NCI-H82 (cell line): Measurements from ENCODE around the gene CHST14.
A peak's percentile ranks its signal among the peaks of the same experiment; 100 is the strongest.
"Not testable (repeated sequence)": the region's sequence is repeated elsewhere in the genome, so short reads cannot be mapped to it uniquely, and the experiment has no call there.

ENCODE experiments used
- DNase-seq: peaks from one replicate; lab custom pipeline; 2025; lab: John Stamatoyannopoulos, UW

CHST14 gene

DNA sequence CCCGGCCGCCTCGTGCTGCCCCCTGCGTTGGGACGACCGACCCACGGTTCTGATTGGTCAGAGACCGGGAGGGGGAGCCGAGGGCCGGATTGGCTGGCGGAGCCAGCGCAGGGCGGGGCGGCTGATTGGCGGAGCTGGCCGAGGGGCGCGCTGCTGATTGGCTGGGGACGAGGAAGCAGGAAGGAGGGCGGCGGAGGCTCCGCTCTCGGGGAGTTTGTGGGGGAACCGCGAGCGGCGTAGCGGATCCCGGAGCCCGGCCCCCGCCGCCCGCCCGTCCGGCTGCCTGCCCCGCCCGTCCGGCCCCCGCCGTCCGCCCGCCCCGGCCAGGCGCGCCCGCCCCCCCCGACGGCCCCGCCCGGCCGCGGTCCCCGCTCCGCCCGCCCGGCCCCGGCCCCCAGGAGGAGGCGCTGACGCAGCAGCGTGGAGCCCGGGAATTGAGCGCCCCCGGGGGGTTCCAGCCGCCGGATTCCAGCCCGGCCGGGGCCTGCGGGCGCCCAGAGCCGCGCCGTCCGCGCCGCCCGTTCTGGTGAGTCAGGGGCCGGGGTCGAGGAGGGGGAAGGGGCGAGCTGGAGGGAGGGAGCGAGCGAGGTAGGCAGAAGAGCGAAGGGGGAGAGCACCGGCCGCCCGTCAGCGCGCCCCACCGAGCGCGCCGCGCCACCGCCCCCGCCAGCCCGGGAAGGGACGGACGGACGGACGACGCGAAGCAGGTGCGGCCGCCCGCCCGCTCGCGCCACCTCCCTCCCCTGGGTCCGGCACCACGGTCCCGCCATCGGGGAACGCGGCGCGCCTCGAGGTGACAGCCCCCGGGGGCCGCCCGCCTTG lies 29.8 kb upstream of the CHST14 start, which contains the start of gene BAHD1:
Gene BAHD1, plus strand, starts transcription at position 211 of the 822 bp plus-strand sequence. CDS start 17,512 bp downstream, outside the sequence.
- DNase-seq = peak; percentile 98

GRCh38 chr15:40441565-40442531 lies 28.9 kb upstream of the CHST14 start:
- peak; percentile 46 for DNase-seq

DNA sequence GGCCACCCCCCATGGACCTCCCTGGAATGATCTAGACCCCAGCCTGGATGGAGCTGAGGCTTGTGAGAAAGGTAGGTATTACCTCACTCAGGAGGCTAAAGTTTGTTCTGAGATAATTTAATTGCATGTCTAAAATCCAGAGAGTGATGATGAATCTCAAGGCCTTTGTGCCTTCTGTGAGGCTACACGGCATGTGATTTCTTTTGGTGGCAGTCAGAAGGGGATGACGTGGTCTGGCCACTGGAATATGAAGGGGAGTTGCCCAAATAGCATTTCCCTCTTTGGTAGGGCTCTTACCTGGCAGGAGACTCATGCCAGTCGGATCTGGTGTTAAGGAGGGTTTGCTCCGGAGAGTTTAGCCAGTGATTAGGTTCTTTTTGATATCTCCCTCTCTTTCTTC lies 27.5 kb upstream of the CHST14 start:
- DNase-seq = no peak

DNA sequence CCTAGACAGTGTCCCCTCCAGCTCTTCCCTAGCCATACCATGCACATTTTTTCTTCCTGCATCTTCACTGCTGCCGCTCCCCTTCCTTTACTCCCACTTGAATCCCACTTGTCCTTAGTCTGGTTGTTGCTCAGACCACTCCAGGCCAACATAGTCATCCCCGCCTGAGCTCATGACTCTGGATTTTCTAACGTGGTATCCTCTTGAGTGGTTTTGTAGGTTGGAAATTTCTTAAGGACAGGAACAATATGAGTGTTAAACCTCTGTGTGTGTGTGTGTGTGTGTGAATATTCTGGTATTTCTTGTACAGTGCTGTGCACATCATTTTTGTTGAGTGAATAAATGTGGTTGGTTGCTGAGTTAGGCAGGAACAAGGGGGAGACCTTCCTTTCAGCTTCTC lies 26.9 kb upstream of the CHST14 start:
- no peak for DNase-seq

DNA sequence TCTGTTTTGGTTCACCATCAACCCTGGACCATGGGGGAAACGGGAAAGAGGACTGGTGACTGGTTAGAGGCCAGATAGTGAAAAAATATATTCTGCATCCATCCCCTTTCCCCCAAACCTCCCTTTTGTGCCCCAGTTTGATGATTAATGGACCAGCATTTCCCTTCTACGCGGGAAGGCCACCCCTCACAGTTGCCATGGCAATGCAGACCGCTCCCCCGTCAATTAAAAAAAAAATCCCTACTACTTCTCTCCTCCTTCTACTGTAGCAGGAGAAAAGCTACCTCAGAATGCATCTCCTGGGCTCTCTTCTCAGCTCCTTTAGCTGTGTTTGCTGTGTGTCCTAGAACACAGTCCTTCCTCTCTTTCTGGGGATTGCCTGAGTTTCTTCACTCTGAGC lies 26.0 kb upstream of the CHST14 start:
- DNase-seq = no peak

DNA sequence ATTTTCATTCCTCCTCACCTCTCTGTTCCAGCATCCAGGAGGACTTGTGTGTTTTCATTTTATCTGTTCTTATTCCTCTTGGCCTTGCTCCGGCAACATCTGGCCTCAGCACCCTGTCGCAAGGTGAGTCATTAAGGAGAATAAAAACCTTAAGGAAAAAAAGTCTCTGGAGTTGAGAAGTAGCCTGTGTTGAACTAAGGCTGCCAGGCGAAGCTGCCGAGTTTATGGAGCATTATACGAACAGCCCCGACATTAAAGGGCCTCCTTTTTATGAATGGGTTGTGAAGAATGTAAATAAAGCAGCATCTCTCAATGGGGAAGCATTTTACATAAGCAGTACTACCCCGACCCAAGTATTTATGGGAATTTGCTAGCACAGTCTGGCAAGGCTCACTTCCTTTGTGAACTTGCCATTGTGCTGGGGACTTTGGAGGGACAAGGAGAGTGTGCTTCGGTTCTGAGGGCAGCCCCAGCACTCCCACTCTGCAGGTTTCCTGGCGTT lies 25.3 kb upstream of the CHST14 start:
- DNase-seq = no peak

DNA sequence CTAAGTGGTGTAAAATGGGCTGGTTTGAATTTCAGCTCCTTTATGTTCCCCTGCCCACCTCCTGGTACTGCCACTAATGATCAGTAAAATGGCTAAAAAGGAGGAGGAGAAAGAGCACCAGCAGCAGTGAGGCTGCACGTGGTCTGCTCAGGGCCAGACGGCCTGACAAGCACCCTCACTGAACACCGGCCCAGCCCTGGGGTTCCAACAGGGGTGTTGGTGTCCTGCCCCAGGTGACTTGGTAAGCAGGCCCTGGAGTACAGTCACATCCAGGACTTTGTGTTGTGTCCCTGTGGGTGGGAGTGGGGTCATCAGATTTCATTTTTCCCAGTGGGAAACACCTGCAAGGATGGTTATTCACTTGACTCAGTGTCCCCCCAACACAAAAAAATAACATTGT lies 24.6 kb upstream of the CHST14 start:
- DNase-seq = no peak

DNA sequence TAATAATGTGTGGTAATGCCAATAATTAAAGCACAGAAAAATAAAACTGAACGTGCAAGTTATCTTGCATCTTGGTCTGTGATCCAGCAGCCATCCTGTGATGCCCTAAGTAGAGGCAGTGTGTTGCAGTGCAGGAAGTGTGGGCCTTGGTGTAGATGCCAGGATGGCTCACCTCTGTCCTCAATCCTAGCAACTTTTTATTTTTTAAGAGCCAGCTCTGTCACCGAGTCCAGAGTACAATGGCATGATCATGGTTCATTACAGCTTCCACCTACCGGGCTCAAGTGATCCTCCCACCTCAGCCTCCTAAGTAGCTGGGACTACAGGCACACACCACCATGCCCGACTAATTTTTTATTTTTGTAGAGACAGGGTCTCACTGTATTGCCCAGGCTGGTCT lies 22.4 kb upstream of the CHST14 start:
- DNase-seq = no peak

- DNase-seq = no peak
Observed at GRCh38 chr15:40449275-40449674, 21.5 kb upstream of the CHST14 start.

- DNase-seq = no peak
Observed at GRCh38 chr15:40450047-40450446, 20.7 kb upstream of the CHST14 start.

DNA sequence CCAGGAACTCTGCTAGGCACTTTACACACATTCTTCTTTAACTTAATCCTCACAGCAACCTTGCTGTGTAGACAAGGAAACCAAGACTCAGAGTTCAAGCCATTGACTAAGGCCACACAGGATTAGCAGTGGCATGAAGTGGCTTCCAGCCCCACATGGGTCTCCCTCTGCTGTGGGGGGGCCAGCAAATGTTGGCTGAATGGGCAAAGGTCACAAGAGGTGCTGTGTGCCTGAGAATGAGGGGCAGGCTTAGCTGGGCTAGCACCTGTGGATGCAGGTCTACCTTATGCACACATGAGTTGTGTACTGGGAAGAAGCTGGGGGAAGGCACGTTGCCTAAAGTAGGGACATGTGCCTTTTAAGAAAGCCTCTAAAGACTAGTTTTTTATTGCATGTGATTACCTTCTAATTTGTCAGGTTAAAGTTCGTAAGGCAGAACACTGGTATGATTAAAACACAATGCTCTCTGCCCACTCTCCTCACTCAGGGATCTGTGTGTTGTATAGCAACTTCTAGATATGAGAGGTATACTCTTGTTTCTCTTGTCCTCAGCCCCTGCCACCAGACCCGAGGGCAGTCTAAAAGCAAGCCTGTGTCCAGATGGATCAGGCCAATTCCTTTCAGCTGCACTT lies 19.1 kb upstream of the CHST14 start:
- DNase-seq = no peak

- DNase-seq = no peak
Observed at GRCh38 chr15:40452296-40453090, 18.3 kb upstream of the CHST14 start.

GRCh38 chr15:40453941-40454340 lies 16.8 kb upstream of the CHST14 start:
- not testable (repeated sequence) for DNase-seq

GRCh38 chr15:40454904-40455391 lies 15.8 kb upstream of the CHST14 start:
- DNase-seq = no peak

- DNase-seq = no peak
Observed at GRCh38 chr15:40456299-40456712, 14.5 kb upstream of the CHST14 start.

DNA sequence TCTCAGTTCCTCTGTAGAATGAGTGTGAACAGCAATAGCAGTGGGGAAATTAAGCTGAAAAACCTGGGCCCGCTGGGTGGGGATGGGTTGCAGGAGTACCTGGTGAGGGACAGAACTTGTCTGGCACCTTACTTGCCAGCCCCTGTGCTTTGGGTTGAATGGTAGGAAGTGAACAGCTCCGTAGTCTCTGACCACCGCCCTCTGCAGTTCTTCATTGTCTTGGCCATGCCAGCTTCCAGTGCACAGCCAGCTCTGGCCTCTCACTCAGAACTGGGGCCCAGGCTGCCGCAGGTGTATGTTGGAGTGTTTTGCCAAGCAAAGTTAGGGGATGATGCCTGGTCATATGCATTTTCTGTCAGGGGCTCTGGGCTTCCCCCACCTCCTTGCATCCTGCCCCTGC lies 14.0 kb upstream of the CHST14 start:
- DNase-seq = no peak

DNA sequence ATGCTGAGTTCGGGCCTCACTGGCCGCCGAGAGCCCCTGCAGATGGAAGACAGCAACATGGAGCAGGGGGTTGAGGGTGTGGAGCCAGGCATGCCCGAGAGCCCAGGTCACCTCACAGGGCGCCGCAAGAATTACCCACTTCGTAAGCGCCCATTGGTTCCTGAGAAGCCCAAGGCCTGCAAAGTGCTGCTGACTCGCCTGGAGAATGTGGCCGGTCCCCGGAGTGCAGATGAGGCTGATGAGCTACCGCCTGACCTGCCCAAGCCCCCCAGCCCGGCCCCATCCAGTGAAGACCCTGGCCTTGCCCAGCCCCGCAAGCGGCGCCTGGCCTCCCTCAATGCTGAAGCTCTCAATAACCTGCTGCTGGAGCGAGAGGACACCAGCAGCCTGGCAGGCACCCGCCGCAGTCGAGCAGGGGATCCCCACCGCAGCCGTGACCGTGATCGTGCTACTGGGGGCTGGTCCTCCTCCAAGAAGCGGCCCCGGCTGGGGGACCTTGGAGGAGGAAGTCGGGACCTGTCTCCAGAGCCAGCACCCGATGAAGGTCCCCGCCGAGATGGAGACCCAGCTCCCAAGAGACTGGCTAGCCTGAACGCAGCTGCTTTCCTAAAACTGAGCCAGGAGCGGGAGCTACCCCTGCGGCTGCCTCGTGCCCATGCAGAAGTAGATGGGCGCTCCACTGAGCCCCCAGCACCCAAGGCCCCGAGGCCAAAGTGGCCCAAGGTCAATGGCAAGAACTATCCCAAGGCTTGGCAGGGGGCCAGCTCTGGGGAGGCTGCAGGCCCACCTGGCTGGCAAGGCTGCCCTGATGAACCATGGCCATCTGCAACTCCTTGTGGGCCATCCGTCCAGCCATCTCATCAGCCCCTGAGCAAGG lies 12.1 kb upstream of the CHST14 start:
- no peak for DNase-seq

- no peak for DNase-seq
Observed at GRCh38 chr15:40459391-40460015, 11.3 kb upstream of the CHST14 start.

DNA sequence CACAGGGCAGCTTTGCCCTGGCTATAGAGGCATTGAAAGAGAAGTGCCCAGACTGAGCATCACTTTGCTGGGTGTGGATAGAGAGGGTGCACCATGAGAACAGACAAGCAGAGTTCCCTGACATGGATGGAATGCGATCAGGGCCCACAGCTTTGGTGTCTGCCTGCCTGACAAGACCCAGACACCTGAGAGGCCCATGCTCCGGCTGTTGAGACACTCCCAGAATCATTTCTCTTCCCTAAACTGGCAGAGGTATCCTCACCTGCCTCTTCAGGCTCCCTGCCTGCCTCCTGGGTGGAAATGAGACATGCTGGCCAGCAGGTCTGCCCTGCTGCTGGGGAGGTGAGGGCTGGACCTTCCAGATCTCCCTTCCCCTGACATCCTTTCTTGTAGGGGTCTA lies 10.4 kb upstream of the CHST14 start:
- no peak for DNase-seq

GRCh38 chr15:40461958-40462357 lies 8.8 kb upstream of the CHST14 start:
- no peak for DNase-seq
